Measurements from ENCODE around the gene ATP2B2. TPM values are rescaled to one million over a fixed set of nuclear protein-coding genes. Genes with fewer than 3 reads are reported as not detected.

Gene ATP2B2
- total and polyA plus RNA-seq, 9 of the 15 experiments (the other 6 are each of a cell fraction or from before 2014, with no cell fraction given): 0.06 TPM; not detected in 8

- TF ChIP-seq ETV1 (tag; conservative IDR thresholded peaks at IDR 0.05; ENCODE audit: low read depth) (no peak), HDAC8 (tag; IDR thresholded peaks at IDR 0.05) (no peak), ARNT (IDR thresholded peaks at IDR 0.05) (no peak), TAL1 (IDR thresholded peaks at IDR 0.05) (no peak), BCL6 (CRISPR knock-in tag; IDR thresholded peaks at IDR 0.05) (no peak), ETS1 (conservative IDR thresholded peaks at IDR 0.05; ENCODE audit: control insufficient read depth, low read depth, low read length) (peak; percentile 97), SRSF9 (IDR thresholded peaks at IDR 0.05; ENCODE audit: borderline replicate concordance, low read depth, low read length) (no peak), SNIP1 (IDR thresholded peaks at IDR 0.05; ENCODE audit: low read depth) (no peak), MCM2 (IDR thresholded peaks at IDR 0.05; ENCODE audit: low read depth) (no peak), BHLHE40 (IDR thresholded peaks at IDR 0.05; ENCODE audit: low read length) (no peak), ZBTB12 (CRISPR knock-in tag; IDR thresholded peaks at IDR 0.05) (no peak), FOXA3 (CRISPR knock-in tag; conservative IDR thresholded peaks at IDR 0.05 in 1 of 2, IDR thresholded peaks at IDR 0.05 in 1 of 2) (peak in 1 of 2 experiments; percentile 91; a peak in 2 of 4 replicates), ZNF395 (CRISPR knock-in tag; IDR thresholded peaks at IDR 0.05) (peak; percentile 95), HMGXB4 (CRISPR knock-in tag; IDR thresholded peaks at IDR 0.05) (peak; percentile 87), ZNF609 (CRISPR knock-in tag; IDR thresholded peaks at IDR 0.05; ENCODE audit: borderline replicate concordance) (peak; percentile 99), STAG1 (CRISPR knock-in tag; IDR thresholded peaks at IDR 0.05; ENCODE audit: borderline replicate concordance) (peak; percentile 92), NCOA1 (IDR thresholded peaks at IDR 0.05; ENCODE audit: low read depth) (peak; percentile 99)
Measured at GRCh38 chr3:10459954-10460754, 45.2 kb downstream of the ATP2B2 start (continued).
